IMR-90 (cell line): Measurements from ENCODE around the gene COL19A1. TPM values are rescaled to one million over a fixed set of nuclear protein-coding genes. Genes with fewer than 3 reads are reported as not detected.

Experiments used
- ATAC-seq: fragments of 200-7000 bp; cut with Tn5 transposase; 2 replicates; pipeline ENCODE4 v1.9.1; 2020; ENCODE audit warnings: low read depth, mild to moderate bottlenecking, moderate library complexity
- BruUV-seq: library from RNA; stranded (reverse); fragments of 400-500 nt; replicated peaks from 2 replicates; lab custom pipeline; 2021; lab: Mats Ljungman, UMichigan
- CTCF ChIA-PET: fragments of 300-600 bp; formaldehyde crosslinking; extraction: SDS; loops from one replicate; lab custom pipeline; 2021; ENCODE audit warnings: antibody characterized with exemption; lab: Yijun Ruan, JAX
- POLR2A ChIA-PET: fragments of 300-600 bp; sonication (Branson Sonifier 250); formaldehyde crosslinking; loops from one replicate; lab custom pipeline; 2022; ENCODE audit warnings: antibody characterized with exemption; ENCODE audit not compliant: unreplicated experiment; lab: Charles Lee
- DNase-seq: peaks from one replicate; pipeline ENCODE4 v3.0.0; 2013
- H2AFZ ChIP-seq: replicated peaks from 2 replicates; pipeline ENCODE3; 2013; ENCODE audit warnings: low read length, mild to moderate bottlenecking; ENCODE audit not compliant: poor library complexity
- H2AK5ac ChIP-seq: 2 replicates; pipeline ENCODE4 v1.6.1; 2013; ENCODE audit warnings: low read depth, low read length, inconsistent platforms
- H2AK9ac ChIP-seq: replicated peaks from 2 replicates; pipeline ENCODE3; 2013; ENCODE audit warnings: mild to moderate bottlenecking, low read depth, low read length, moderate library complexity; ENCODE audit not compliant: poor library complexity
- H2BK120ac ChIP-seq: 2 replicates; pipeline ENCODE4 v1.6.1; 2013; ENCODE audit warnings: low read depth, low read length, inconsistent platforms
- H2BK15ac ChIP-seq: 3 replicates; pipeline ENCODE4 v1.6.1; 2013; ENCODE audit warnings: low read depth, low read length, inconsistent platforms
- H2BK20ac ChIP-seq: 2 replicates; pipeline ENCODE4 v1.6.1; 2013; ENCODE audit warnings: low read depth, mild to moderate bottlenecking, inconsistent platforms, low read length, moderate library complexity
- H2BK5ac ChIP-seq: 2 replicates; pipeline ENCODE4 v1.6.1; 2013; ENCODE audit warnings: mild to moderate bottlenecking, low read depth, low read length, inconsistent platforms; ENCODE audit not compliant: poor library complexity, severe bottlenecking
- H3K14ac ChIP-seq: replicated peaks from 2 replicates; pipeline ENCODE4 v1.6.1; 2013; ENCODE audit warnings: low read depth, low read length, inconsistent platforms
- H3K18ac ChIP-seq: 2 replicates; pipeline ENCODE4 v1.6.1; 2013; ENCODE audit warnings: low read depth, low read length, control low read depth
- H3K23ac ChIP-seq: 2 replicates; pipeline ENCODE4 v1.6.1; 2013; ENCODE audit warnings: low read depth, low read length, inconsistent platforms
- H3K27ac ChIP-seq: 2 replicates; pipeline ENCODE4 v1.5.1; 2013; ENCODE audit warnings: mild to moderate bottlenecking, control low read depth, low read length; ENCODE audit not compliant: insufficient read depth
- H3K27me3 ChIP-seq: 2 replicates; pipeline ENCODE4 v1.6.1; 2013; ENCODE audit warnings: low read length; ENCODE audit not compliant: control insufficient read depth, insufficient read depth
- H3K36me3 ChIP-seq: 2 replicates; pipeline ENCODE4 v1.6.1; 2013; ENCODE audit warnings: low read length, mixed read lengths; ENCODE audit not compliant: control insufficient read depth, insufficient read depth
- H3K4ac ChIP-seq: 2 replicates; pipeline ENCODE4 v1.6.1; 2013; ENCODE audit warnings: low read depth, low read length, inconsistent platforms
- H3K4me1 ChIP-seq: 2 replicates; pipeline ENCODE4 v1.6.1; 2013; ENCODE audit warnings: low read length, mixed read lengths; ENCODE audit not compliant: control insufficient read depth, insufficient read depth
- H3K4me2 ChIP-seq: 2 replicates; pipeline ENCODE4 v1.6.1; 2013; ENCODE audit warnings: low read depth, mild to moderate bottlenecking, control low read depth, low read length, moderate library complexity
- H3K4me3 ChIP-seq: 2 replicates; pipeline ENCODE4 v1.5.1; 2013; ENCODE audit warnings: low read depth, mild to moderate bottlenecking, control low read depth, low read length, moderate library complexity; ENCODE audit not compliant: insufficient read depth
- H3K56ac ChIP-seq: 2 replicates; pipeline ENCODE4 v1.6.1; 2013; ENCODE audit warnings: low read length, inconsistent platforms; ENCODE audit not compliant: insufficient read depth; ENCODE audit errors: extremely low read depth
- H3K79me1 ChIP-seq, 2 experiments: 2 replicates each; pipeline ENCODE4 v1.6.1; 2013; ENCODE audit warnings: low read length in 2 of 2, inconsistent platforms in 1 of 2, low read depth in 1 of 2
- H3K9ac ChIP-seq: 2 replicates; pipeline ENCODE4 v1.6.1; 2013; ENCODE audit warnings: low read depth, low read length, control low read depth
- H3K9me1 ChIP-seq: 2 replicates; pipeline ENCODE4 v1.6.1; 2013; ENCODE audit warnings: low read length, inconsistent platforms; ENCODE audit not compliant: insufficient read depth
- H3K9me3 ChIP-seq: 2 replicates; pipeline ENCODE4 v1.6.1; 2013; ENCODE audit warnings: low read length; ENCODE audit not compliant: control insufficient read depth, insufficient read depth
- H4K20me1 ChIP-seq: 2 replicates; pipeline ENCODE4 v1.6.1; 2013; ENCODE audit warnings: low read length, inconsistent platforms; ENCODE audit not compliant: insufficient read depth
- H4K5ac ChIP-seq: 2 replicates; pipeline ENCODE4 v1.6.1; 2013; ENCODE audit warnings: mild to moderate bottlenecking, low read depth, low read length, control low read depth
- H4K8ac ChIP-seq, 2 experiments: 2 replicates each; pipeline ENCODE4 v1.6.1; 2013; ENCODE audit warnings: low read depth in 2 of 2, low read length in 2 of 2, control low read depth in 1 of 2, inconsistent platforms in 1 of 2
- H4K91ac ChIP-seq: 2 replicates; pipeline ENCODE4 v1.6.1; 2013; ENCODE audit warnings: low read depth, low read length, inconsistent platforms; ENCODE audit not compliant: insufficient read depth
- CEBPB ChIP-seq: IDR thresholded peaks from 2 replicates; pipeline ENCODE4 v1.6.1; 2012; ENCODE audit warnings: low read depth, low read length, improper control_type of control experiment
- CHD1 ChIP-seq: IDR thresholded peaks from 2 replicates; pipeline ENCODE4 v1.6.1; 2012; ENCODE audit warnings: low read depth, low read length, improper control_type of control experiment
- CTCF ChIP-seq: conservative IDR thresholded peaks from 2 replicates; pipeline ENCODE4 v1.5.1; 2012; ENCODE audit warnings: mild to moderate bottlenecking, low read depth, low read length, improper control_type of control experiment
- ELK1 ChIP-seq: fragments of 150-350 bp; IDR thresholded peaks from 2 replicates; pipeline ENCODE4 v1.6.1; 2016; ENCODE audit warnings: low read depth, mild to moderate bottlenecking, low read length, moderate library complexity, borderline replicate concordance
- MAFK ChIP-seq: IDR thresholded peaks from 2 replicates; pipeline ENCODE4 v1.6.1; 2012; ENCODE audit warnings: low read depth, low read length, improper control_type of control experiment
- MXI1 ChIP-seq: IDR thresholded peaks from 2 replicates; pipeline ENCODE4 v1.6.1; 2012; ENCODE audit warnings: low read depth, mild to moderate bottlenecking, low read length, moderate library complexity, borderline replicate concordance
- NFE2L2 ChIP-seq: fragments of 150-350 bp; IDR thresholded peaks from 2 replicates; pipeline ENCODE4 v1.6.1; 2016; ENCODE audit warnings: low read depth, mild to moderate bottlenecking, low read length
- POLR2A ChIP-seq: IDR thresholded peaks from 2 replicates; pipeline ENCODE4 v1.6.1; 2012; ENCODE audit warnings: mild to moderate bottlenecking, low read depth, low read length
- RAD21 ChIP-seq: IDR thresholded peaks from 2 replicates; pipeline ENCODE4 v1.6.1; 2012; ENCODE audit warnings: low read length, improper control_type of control experiment
- RCOR1 ChIP-seq: IDR thresholded peaks from 2 replicates; pipeline ENCODE4 v1.6.1; 2012; ENCODE audit warnings: mild to moderate bottlenecking, low read length, improper control_type of control experiment; ENCODE audit not compliant: insufficient replicate concordance
- RFX5 ChIP-seq: IDR thresholded peaks from 2 replicates; pipeline ENCODE4 v1.8.0; 2012; ENCODE audit warnings: low read depth, mild to moderate bottlenecking, low read length, moderate library complexity
- SMC3 ChIP-seq: fragments of 150-350 bp; IDR thresholded peaks from 2 replicates; pipeline ENCODE4 v1.6.1; 2016; ENCODE audit warnings: low read depth, mild to moderate bottlenecking, antibody characterized with exemption, low read length, moderate library complexity
- dilution Hi-C: fragments of 300-500 bp; cut with HindIII; formaldehyde crosslinking; loops from one replicate; pipeline ENCODE4 v1.14.3; 2018; ENCODE audit warnings: low sequenced_read_pairs; ENCODE audit not compliant: unreplicated experiment
- in situ Hi-C: fragments of 300-500 bp; cut with MboI; formaldehyde crosslinking; loops from 3 replicates; pipeline ENCODE4 v1.14.3; 2019; ENCODE audit warnings: low sequenced_read_pairs, inconsistent platforms, mixed read lengths
- intact Hi-C: fragments of 100-400 bp; cut with micrococcal nuclease; formaldehyde crosslinking; loops from 2 replicates; pipeline ENCODE4 v1.10.0; 2022
- polyA plus RNA-seq, 3 experiments: library from polyadenylated mRNA; depleted of rRNA; stranded (reverse); fragments of >200 nt; gene quantifications; 2 replicates each; pipeline ENCODE4 v1.2.3, GENCODE V29; 2012; ENCODE audit warnings: low replicate concordance in 1 of 3
- total RNA-seq: library from RNA; depleted of rRNA; stranded (reverse); fragments of >200 nt; gene quantifications from 2 replicates; pipeline ENCODE4 v1.2.3, GENCODE V29; 2012

The COL19A1 gene
- total and polyA plus RNA-seq, 2 of the 4 experiments (the other 2 are of a cell fraction), result under 0.01 TPM; not detected in 1

GRCh38 chr6:70110126-70111022 is 244.0 kb downstream of the COL19A1 start (continued):
- TF ChIP-seq ELK1, result no peak

- DNase-seq (no peak), ATAC-seq (no peak)
- Histone ChIP-seq H3K4me1 (no peaks in the 10 kb centered on the region), H3K4ac (no peak overlapping the region), H4K91ac (no peak overlapping the region), H3K79me1 (no peaks in the 10 kb centered on the region), H3K18ac (no peak overlapping the region), H2BK20ac (no peak overlapping the region), H3K4me3 (no peak overlapping the region), H2BK15ac (no peak overlapping the region), H2BK120ac (no peak overlapping the region), H3K9me1 (no peaks in the 10 kb centered on the region), H3K4me2 (no peak overlapping the region), H3K27ac (no peak overlapping the region), H3K9me3 (no peaks in the 10 kb centered on the region), H3K14ac (no peak overlapping the region), H4K20me1 (no peaks in the 10 kb centered on the region), H3K23ac (no peak overlapping the region), H2AFZ (no peak overlapping the region), H2BK5ac (no peak overlapping the region), H3K56ac (no peak overlapping the region), H4K8ac (no peak overlapping the region), H2AK5ac (no peak overlapping the region), H3K9ac (no peak overlapping the region), H4K5ac (no peak overlapping the region), H3K36me3 (no peaks in the 10 kb centered on the region), H2AK9ac (no peak overlapping the region), H3K27me3 (no peaks in the 10 kb centered on the region)
- ChIA-PET CTCF (no interaction called here), POLR2A (no interaction called here)
- in situ Hi-C loops (loop anchor here (10.0 to 25.0 kb wide), 2 partner anchors 274 to 367 kb away; no protein-coding TSS in a partner anchor), intact Hi-C loops (no loop called here), dilution Hi-C loops (no loop called here)
- no TSS peak for BruUV-seq
- TF ChIP-seq POLR2A (no peak), ELK1 (no peak), MXI1 (no peak), CTCF (no peak), RCOR1 (no peak), CEBPB (no peak), SMC3 (no peak), RAD21 (no peak), CHD1 (no peak), NFE2L2 (no peak), RFX5 (no peak), MAFK (no peak)
These were observed 245.4 kb downstream of the COL19A1 start for GRCh38 chr6:70111737-70112136.
